Thyroid gland (tissue), 4 donors: Measurements from ENCODE around the gene FHIT.

Experiments
- CTCF ChIP-seq, 6 experiments: fragments of 200-600 bp in 3 of 6; fragments of 450-650 bp in 3 of 6; sonication (generic) in 3 of 6; IDR thresholded peaks; one replicate each; pipeline ENCODE4 v1.5.1; 2016 to 2019; ENCODE audit warnings: antibody characterized with exemption in 6 of 6, mild to moderate bottlenecking in 2 of 6, inconsistent platforms in 1 of 6, moderate library complexity in 1 of 6
- POLR2A ChIP-seq, 2 donors: fragments of 450-650 bp; IDR thresholded peaks; one replicate each; pipeline ENCODE4 v1.6.1; 2017; ENCODE audit warnings: antibody characterized with exemption in 2 of 2, mild to moderate bottlenecking in 2 of 2, moderate library complexity in 1 of 2

GRCh38 chr3:59774634-59775033, 1476.6 kb downstream of the FHIT start:
- TF ChIP-seq CTCF (IDR thresholded peaks at IDR 0.05) (no peak), POLR2A (IDR thresholded peaks at IDR 0.05) (no peak)
